Glutamatergic neuron (in vitro differentiated cells): ENCODE results near the gene RAB11A. TPM values are rescaled to one million over a fixed set of nuclear protein-coding genes. Genes with fewer than 3 reads are reported as not detected.

Source experiments
- DNase-seq: peaks from one replicate; pipeline ENCODE4 v3.0.0; 2022
- H3K27ac Mint-ChIP-seq: one replicate; pipeline ENCODE4 v1.8.0; 2020; ENCODE audit warnings: mild to moderate bottlenecking, mixed read lengths, inconsistent platforms; ENCODE audit not compliant: unreplicated experiment
- H3K27me3 Mint-ChIP-seq: one replicate; pipeline ENCODE4 v1.8.0; 2020; ENCODE audit warnings: mild to moderate bottlenecking, moderate library complexity, mixed read lengths, inconsistent platforms; ENCODE audit not compliant: unreplicated experiment
- H3K36me3 Mint-ChIP-seq: one replicate; pipeline ENCODE4 v1.8.0; 2020; ENCODE audit warnings: mild to moderate bottlenecking, mixed read lengths, inconsistent platforms; ENCODE audit not compliant: unreplicated experiment
- H3K4me1 Mint-ChIP-seq: one replicate; pipeline ENCODE4 v1.8.0; 2020; ENCODE audit warnings: mild to moderate bottlenecking, low read depth, mixed read lengths, inconsistent platforms; ENCODE audit not compliant: unreplicated experiment
- H3K4me3 Mint-ChIP-seq: one replicate; pipeline ENCODE4 v1.8.0; 2020; ENCODE audit warnings: mild to moderate bottlenecking, mixed read lengths, inconsistent platforms; ENCODE audit not compliant: unreplicated experiment
- H3K9me3 Mint-ChIP-seq: one replicate; pipeline ENCODE4 v1.8.0; 2020; ENCODE audit warnings: mild to moderate bottlenecking, moderate library complexity, mixed read lengths, inconsistent platforms; ENCODE audit not compliant: unreplicated experiment
- total RNA-seq: library from RNA; stranded (reverse); fragmentation: NEBNext Ultra II Directional; extraction: Animal tissue kit (Norgen Biotek cat#: 25700); gene quantifications from one replicate; pipeline ENCODE4 v1.2.1, GENCODE V29; 2021; ENCODE audit not compliant: unreplicated experiment
- TF ChIP-seq, protein P1 (sequence below): fragments of 200-600 bp; sonication (generic); IDR thresholded peaks from one replicate; pipeline ENCODE4 v1.5.0; 2021; ENCODE audit not compliant: partially characterized antibody, unreplicated experiment

Gene RAB11A
- total RNA-seq, 1 donor from 2014 or later, result 197 TPM

DNA sequence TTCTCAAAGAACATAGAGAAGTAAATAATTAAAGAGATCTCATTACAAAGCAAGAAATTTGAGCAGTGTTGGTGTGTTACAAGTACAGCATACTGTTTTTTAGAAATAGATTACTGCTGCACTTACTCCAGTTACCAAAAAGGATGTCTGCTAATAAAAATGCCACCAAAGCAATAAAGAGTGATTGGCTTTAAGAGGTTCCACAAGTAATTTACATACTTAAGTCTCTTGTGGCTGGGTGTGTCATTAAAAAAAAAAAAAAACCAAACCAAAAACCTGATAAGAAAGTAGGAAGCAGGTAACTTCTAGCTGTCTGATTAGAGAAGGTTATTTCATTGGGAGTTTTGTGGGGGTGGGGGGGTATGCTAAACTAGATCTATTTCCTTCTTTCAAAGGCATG, 15.2 kb downstream of the RAB11A start:
- Mint-ChIP-seq H3K4me1 (peaks cover 4% of the 10 kb centered on the region), H3K27ac (no peak overlapping the region), H3K36me3 (no peaks in the 10 kb centered on the region), H3K4me3 (no peak overlapping the region), H3K9me3 (no peaks in the 10 kb centered on the region), H3K27me3 (no peaks in the 10 kb centered on the region)
- DNase-seq, result no peak
- TF ChIP-seq, protein P1, sequence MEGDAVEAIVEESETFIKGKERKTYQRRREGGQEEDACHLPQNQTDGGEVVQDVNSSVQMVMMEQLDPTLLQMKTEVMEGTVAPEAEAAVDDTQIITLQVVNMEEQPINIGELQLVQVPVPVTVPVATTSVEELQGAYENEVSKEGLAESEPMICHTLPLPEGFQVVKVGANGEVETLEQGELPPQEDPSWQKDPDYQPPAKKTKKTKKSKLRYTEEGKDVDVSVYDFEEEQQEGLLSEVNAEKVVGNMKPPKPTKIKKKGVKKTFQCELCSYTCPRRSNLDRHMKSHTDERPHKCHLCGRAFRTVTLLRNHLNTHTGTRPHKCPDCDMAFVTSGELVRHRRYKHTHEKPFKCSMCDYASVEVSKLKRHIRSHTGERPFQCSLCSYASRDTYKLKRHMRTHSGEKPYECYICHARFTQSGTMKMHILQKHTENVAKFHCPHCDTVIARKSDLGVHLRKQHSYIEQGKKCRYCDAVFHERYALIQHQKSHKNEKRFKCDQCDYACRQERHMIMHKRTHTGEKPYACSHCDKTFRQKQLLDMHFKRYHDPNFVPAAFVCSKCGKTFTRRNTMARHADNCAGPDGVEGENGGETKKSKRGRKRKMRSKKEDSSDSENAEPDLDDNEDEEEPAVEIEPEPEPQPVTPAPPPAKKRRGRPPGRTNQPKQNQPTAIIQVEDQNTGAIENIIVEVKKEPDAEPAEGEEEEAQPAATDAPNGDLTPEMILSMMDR, result no peak

- H3K27ac Mint-ChIP-seq, result no peak overlapping the region
- TF ChIP-seq, protein P1, result no peak
These were observed 16.5 kb downstream of the RAB11A start for GRCh38 chr15:65885668-65886218.

GRCh38 chr15:65887565-65887964, 18.3 kb downstream of the RAB11A start:
- DNase-seq, result no peak
- Mint-ChIP-seq H3K9me3 (no peaks in the 10 kb centered on the region), H3K4me1 (peaks cover 9% of the 10 kb centered on the region), H3K4me3 (no peak overlapping the region), H3K27ac (no peak overlapping the region), H3K36me3 (no peaks in the 10 kb centered on the region), H3K27me3 (no peaks in the 10 kb centered on the region)
- TF ChIP-seq, protein P1, result no peak

More at GRCh38 chr15:65885668-65886218, 16.5 kb downstream of the RAB11A start:
- Mint-ChIP-seq H3K9me3 (no peaks in the 10 kb centered on the region), H3K27me3 (no peaks in the 10 kb centered on the region), H3K4me1 (peaks cover 4% of the 10 kb centered on the region), H3K4me3 (no peak overlapping the region), H3K36me3 (no peaks in the 10 kb centered on the region)
- DNase-seq, result no peak

GRCh38 chr15:65888981-65889380, 19.7 kb downstream of the RAB11A start:
- Mint-ChIP-seq H3K27ac (no peak overlapping the region), H3K4me3 (no peak overlapping the region), H3K27me3 (no peaks in the 10 kb centered on the region), H3K9me3 (no peaks in the 10 kb centered on the region), H3K36me3 (no peaks in the 10 kb centered on the region), H3K4me1 (peaks cover 8% of the 10 kb centered on the region)
- TF ChIP-seq, protein P1, result no peak
- DNase-seq, result no peak

DNA sequence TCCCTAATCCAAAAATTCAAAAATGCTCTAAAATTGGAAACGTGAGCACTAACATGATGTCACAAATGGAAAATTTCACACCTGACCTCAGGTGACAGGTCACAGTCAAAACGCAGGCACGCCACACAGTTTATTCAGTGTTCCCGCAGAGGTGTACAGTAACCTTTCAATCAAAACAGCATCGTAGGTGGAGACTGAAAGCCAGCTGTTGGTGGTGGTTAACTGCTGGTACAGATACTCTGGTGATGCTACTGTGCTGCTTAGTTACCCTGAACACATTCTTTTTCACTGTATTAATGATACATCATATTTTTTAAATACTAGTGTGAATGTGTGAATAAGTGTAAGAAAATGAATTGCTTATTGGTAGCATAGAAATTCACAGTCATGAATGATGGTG, 23.8 kb downstream of the RAB11A start:
- Mint-ChIP-seq H3K27me3 (no peaks in the 10 kb centered on the region), H3K27ac (peak overlapping the region; percentile 28)

More for the DNA sequence above, 23.8 kb downstream of the RAB11A start:
- TF ChIP-seq, protein P1, result no peak
- H3K4me1 Mint-ChIP-seq, result peaks cover 6% of the 10 kb centered on the region
- H3K36me3 Mint-ChIP-seq, result no peaks in the 10 kb centered on the region
- no peak for DNase-seq
- H3K4me3 Mint-ChIP-seq, result no peak overlapping the region
- no peaks in the 10 kb centered on the region for H3K9me3 Mint-ChIP-seq
